ENCODE results near the gene ZNF280D.

ZNF280D gene

GRCh38 chr15:56775641-56776040 lies 42.3 kb upstream of the ZNF280D start:
- H3K27ac ChIP-seq, result no peak overlapping the region
- TF ChIP-seq, protein P1, sequence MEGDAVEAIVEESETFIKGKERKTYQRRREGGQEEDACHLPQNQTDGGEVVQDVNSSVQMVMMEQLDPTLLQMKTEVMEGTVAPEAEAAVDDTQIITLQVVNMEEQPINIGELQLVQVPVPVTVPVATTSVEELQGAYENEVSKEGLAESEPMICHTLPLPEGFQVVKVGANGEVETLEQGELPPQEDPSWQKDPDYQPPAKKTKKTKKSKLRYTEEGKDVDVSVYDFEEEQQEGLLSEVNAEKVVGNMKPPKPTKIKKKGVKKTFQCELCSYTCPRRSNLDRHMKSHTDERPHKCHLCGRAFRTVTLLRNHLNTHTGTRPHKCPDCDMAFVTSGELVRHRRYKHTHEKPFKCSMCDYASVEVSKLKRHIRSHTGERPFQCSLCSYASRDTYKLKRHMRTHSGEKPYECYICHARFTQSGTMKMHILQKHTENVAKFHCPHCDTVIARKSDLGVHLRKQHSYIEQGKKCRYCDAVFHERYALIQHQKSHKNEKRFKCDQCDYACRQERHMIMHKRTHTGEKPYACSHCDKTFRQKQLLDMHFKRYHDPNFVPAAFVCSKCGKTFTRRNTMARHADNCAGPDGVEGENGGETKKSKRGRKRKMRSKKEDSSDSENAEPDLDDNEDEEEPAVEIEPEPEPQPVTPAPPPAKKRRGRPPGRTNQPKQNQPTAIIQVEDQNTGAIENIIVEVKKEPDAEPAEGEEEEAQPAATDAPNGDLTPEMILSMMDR (conservative IDR thresholded peaks at IDR 0.05), result no peak

- H3K27ac ChIP-seq, result no peak overlapping the region
- TF ChIP-seq, protein P1 (conservative IDR thresholded peaks at IDR 0.05), result no peak
Measured at GRCh38 chr15:56774356-56774755, 41.0 kb upstream of the ZNF280D start.

DNA sequence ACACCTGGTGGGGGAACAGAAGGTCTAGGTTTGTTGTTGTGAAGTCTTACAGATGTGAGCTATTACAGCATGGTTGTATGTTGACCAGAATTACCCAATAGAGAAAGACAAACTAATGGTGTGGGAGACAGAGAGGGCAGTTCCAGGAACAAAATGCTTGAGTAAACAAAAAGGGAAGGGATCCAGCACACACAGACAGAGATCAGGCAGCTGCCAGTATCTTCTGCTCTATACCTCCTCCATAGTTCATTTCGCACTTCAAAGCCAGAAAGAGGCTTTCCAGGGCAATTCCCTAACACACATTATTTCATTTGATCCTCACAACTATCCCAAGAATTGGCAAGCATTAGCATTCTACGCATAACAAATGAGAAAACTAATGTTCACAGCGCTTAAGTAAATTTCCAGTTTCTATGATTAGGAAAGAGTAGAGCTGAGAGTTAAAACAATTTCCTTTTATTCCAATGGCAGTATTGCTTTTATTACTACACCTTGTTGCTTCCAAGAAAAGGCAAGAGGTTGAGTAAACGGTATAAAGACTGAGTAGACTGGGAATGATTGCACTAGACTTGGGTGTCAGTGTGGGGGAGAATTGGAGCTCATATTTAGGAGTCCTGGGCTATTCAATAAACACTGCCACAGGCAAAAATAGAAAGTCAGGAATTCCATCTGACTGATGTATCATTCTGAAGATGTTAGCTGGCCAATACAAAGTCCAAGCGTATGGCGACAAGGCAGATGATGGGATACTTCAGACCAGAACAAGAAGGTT lies 39.7 kb upstream of the ZNF280D start:
- peak overlapping the region; percentile 46 for H3K27ac ChIP-seq
- TF ChIP-seq, protein P1 (conservative IDR thresholded peaks at IDR 0.05), result no peak

DNA sequence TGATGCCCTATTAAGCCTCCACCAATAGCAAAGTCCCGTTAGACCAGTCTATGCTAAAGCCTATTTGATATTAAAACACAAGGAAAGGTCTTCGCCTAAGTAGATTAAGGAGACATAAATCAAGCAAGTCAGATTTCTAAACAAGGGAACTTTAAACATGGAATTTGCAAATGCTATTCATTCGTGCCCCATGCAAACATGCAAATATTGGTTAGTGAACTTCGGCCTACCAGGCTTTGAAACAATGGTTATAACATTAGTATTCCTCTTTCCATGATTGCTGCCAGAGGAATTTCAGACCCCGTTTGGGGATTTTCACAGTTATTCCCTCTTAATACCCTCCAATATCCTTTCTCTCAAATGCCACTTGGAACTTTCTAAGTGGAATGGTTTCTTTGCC lies 36.9 kb upstream of the ZNF280D start:
- no peak overlapping the region for H3K27ac ChIP-seq
- TF ChIP-seq, protein P1 (conservative IDR thresholded peaks at IDR 0.05), result no peak

DNA sequence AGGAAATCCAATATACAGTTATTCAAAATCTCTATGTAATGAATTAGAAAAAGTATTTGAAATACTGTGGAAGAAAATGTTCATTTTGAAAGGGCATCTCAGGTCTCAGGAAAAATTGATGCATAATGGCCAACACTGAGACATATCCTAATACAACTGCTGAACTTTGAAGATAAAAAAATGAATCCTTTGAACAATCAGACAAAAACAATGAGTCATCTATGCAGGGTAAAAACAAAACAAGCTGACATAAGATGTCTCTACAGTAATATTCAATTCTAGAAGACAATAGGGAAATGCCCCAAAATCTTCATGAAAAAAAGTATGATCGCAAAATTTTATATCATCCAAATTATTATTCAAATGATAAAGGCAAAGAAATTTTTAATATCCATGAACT lies 34.0 kb upstream of the ZNF280D start:
- TF ChIP-seq, protein P1 (conservative IDR thresholded peaks at IDR 0.05), result no peak

GRCh38 chr15:56765251-56765650 lies 31.9 kb upstream of the ZNF280D start:
- H3K27ac ChIP-seq, result peak overlapping the region; percentile 40
- TF ChIP-seq, protein P1 (conservative IDR thresholded peaks at IDR 0.05), result no peak

More for the DNA sequence above, 34.0 kb upstream of the ZNF280D start:
- no peak overlapping the region for H3K27ac ChIP-seq

- TF ChIP-seq, protein P1 (conservative IDR thresholded peaks at IDR 0.05), result no peak
- peak overlapping the region; percentile 40; the same call in 1 of the 2 replicates for H3K27ac ChIP-seq
Measured at GRCh38 chr15:56763141-56763895, 30.0 kb upstream of the ZNF280D start.

All from VCaP (cell line).